GM21360 (cell line): ENCODE results near the gene CD52.
"Not testable (repeated sequence)": the region's sequence is repeated elsewhere in the genome, so short reads cannot be mapped to it uniquely, and the experiment has no call there.

Experiments used
- ATAC-seq: cut with Tn5 transposase; IDR thresholded peaks from one replicate; pipeline ENCODE4 v1.9.1; 2021; ENCODE audit warnings: mild to moderate bottlenecking, moderate library complexity; ENCODE audit not compliant: unreplicated experiment

Gene CD52

DNA sequence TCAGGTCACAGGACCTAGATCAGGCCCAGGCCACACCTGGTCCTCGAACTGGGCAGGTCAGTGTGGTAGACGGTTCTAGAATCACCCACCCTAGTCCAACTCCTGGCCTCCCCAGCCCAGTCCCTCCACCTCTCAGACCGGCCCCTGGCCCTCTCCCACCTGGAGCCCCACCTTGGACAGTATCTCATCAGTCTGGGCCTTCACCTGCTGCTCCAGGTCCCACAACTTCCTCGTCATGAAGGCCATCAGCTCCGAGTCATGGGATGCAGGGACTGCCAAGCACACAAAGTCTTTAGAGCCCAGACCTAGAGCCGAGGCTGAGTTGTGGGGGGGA, 20.0 kb upstream of the CD52 start:
- ATAC-seq = no peak

DNA sequence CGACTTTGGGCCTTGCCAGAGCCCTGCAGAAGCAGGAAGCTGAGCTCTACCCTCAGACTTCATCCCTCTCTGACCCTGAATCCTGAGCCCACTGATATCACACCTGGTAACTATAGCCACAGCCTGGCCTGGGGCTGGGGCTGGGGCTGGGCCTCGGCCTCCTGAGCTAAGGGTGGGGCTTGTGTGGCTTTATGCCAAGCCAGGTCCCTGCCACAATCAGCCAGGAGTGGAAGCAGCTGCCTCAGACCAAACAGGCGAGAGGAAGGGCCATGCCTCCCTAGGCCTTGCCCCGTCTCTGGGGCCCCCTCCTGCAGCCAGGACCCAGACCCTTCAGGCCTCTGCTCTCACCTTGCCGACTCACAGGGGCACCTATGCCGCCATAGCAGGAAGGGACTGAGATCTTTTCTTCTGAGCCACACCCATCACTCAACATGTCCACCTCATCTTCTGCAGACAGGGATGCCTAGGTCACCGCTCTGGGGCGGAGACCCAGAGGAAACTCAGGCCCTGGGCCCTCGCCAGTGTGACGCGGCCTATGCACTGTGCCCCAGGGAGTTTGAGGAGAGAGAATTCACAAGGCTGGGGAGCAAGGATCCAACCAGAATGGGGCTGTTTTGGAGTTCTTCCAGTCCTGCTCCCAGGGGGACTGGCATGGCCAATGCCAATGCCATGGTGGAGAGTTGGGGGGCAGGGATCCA, 17.0 kb upstream of the CD52 start:
- no peak for ATAC-seq

DNA sequence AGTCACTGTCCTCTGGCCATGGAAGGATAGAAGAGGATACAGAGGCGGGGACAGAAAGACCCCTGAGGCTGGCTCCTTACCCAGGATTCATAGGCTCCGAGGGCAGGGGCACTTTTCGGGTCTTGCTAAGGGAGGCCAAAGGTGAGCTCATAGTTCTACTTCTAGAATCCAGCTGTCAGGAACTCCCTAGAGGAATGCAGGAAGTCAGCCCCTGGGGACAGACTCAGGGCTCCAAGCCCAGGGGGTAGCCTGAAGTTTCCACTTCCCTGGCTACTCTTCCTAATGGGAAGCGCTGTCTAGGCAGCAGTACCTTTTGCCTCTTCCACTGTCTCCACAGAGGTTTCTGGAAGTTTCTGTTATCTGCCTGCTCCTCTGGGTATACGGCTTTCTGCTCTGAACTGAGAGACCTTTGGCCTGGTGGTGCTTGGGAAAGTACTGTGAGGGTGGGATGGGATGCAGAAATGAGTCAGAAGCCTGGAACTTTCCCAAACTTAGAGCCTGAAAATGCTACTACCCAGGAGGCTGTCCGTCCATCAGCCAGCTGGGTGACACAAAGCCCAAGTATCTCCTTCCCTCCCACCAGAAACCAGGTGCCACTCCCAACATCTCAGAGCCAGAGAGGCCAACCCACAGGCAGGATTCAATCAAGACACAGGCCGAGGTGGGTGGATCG, 14.9 kb upstream of the CD52 start:
- no peak for ATAC-seq

- ATAC-seq = peak; percentile 8
These were observed 12.0 kb upstream of the CD52 start for GRCh38 chr1:26305667-26306289.

- ATAC-seq = peak; percentile 96
These were observed 11.2 kb upstream of the CD52 start, which contains the start of gene UBXN11 for GRCh38 chr1:26306290-26307229. Gene UBXN11, minus strand, starts transcription at chr1:26306636. Its CDS starts 3,753 bp downstream, at chr1:26302883.

DNA sequence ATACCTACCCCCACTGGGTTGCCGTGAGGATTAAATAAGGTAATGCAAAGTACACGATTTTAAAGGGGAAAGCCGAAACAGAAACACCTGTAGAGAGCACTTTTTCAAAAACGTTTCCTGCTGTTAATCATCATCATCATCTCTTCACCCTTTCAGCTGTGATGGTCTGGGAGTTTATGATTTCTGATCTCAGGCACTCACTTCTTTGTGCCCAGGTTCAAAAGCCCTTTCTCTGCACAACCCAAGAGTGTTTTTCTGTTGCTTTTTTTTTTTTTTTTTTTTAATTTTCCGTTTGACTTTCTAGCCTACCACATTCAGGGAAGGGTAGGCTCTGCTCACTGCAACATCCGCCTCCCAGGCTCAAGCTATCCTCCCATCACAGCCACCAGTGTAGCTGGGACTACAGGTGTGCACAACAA, 10.4 kb upstream of the CD52 start:
- no peak for ATAC-seq

GRCh38 chr1:26307966-26308899, 9.5 kb upstream of the CD52 start:
- ATAC-seq = not testable (repeated sequence)

GRCh38 chr1:26314501-26314900, 3.3 kb upstream of the CD52 start:
- no peak for ATAC-seq

DNA sequence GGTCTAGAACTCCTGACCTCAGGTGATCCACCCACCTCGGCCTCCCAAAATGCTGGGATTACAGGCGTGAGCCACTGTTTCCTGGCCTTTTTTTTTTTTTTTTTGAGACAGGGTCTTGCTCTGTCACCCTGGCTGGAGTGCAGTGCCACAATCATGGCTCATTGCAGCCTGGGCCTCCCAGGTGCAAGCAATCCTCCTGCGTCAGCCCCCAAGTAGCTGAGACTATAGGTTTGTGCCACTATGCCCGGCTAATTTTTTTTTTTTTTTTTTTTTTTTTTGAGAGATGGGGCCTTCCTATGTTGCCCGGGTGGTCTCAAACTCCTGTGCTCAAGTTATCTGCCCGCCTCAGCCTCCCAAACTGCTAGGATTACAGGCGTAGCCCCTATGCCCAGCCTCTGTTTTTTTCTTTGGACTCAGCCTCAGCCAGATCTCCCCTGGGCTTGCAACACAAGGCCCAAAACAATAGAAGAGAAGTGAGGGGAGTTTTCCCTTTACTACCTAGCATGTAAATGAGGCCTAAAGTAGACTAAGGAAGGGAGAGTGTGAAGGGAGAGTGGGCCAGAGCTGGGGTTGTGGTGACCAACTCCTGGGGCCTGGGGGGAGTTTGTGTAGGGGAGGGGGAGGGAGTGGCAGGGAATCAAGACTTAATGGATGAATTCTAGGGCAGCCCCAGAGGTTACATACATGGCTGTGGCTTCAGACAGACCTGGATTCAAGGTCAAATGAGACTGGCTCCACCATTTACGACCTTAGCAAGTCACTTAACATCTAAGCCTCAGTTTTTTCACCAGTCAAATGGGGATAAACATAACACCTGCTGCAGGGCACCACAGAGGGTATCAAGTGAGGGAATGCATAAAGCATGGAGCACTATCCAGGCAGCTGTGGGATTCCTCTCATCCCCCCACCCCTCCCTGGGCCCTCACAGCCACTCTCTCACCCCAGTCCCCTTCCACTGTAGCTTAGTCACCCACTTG, 1.6 kb upstream of the CD52 start:
- ATAC-seq = no peak

GRCh38 chr1:26317146-26317545, 612 bp upstream of the CD52 start:
- no peak for ATAC-seq

DNA sequence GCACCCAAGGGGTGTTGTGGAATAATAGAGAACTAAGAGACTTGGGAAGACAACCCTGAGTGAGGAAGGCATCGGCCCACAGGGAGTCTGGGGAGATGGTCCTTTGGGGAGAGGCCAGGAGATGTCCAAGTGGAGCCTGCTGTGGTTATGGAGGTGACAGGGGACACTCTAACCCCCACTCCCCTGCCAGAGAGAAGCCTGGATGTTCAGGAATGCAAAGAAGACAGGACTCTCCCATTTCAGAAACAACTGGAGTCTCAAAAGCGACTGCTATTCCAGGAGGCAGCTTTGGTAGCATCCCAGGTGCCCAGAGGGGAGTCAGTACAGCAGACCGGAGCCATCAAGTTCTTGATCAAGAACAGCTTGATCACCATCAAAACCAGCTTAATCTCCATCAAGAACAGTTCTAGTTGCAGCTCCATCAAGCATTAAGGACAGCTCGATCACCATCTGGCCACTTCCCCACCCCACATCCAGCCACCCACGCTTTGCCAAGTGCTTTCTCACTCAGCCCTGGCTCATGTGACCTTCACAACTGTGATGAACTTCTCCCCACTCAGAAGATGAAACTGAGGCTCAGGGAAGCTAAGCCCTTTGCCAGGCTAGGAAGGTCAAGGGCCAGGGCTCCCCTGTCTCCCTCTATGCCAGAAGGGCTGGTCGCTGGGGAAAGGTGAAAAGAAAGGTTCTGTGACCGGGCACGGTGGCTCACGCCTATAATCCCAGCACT, 743 bp downstream of the CD52 start:
- no peak for ATAC-seq

DNA sequence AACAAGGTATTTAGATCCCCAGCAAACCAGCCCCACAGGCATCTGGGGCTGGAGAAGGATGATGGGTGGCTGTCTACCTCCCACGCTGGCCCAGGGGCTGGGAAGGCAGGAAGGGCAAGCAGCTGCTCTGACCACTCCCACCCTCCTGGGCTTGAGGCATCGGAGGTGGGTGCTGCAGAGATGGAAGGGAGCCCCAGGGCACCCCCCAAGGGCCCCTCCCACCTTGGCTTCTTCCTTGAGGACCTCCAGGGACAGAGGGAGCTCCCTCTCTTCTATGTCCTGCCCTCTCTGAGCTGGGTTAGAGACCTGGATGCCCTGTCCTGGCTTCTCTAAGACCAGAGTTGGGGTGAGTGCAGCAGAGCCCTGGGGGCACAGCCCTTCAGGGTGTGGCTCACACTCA, 3.1 kb downstream of the CD52 start:
- no peak for ATAC-seq

DNA sequence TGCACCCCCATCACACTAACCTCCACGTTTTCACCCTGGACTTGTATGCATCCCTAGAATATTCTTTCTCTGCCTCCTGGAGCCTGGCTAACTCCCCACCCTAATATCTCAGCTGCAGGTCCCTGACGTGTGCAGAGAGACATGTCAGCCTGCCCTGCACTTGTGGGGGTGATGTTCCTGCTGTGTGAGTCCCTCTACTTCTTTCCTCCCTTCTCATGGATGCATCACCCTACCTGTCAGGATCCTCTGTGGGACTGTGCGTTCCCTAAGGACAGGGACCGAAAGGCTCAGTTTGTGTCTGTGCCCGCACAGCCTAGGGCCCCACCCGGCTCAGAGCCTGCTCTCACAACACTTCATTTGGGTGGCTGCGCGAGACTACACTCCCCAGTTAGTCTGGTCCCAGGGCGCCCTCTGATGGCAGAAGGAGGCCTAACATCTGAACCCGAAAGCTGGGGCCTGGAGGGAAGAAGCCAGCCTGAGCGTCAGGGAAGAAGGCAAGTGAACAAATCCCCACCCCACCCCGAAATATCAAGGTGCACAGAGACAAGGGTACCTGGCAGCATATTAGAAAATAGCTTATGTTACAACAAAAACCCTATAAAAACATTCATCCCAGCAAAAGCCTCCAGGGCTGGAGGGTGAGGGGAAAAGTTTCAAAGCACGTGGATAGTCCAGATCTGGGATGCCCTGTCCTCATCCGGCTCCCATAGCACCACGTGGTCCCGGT, 3.7 kb downstream of the CD52 start:
- no peak for ATAC-seq

DNA sequence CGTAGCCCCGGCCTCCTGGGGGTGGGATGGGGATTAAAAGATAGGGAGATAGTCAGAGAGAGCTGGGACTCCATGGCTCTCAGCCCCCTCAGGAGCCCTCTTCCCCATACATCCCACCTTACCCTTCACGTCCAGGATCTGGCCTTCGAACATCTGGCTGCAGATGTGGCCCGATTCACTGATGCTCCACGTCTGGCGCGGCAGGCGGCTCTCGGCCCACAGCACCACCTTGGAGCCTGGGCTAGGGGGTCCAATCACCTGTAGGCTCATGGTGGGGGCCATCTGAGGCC, 4.2 kb downstream of the CD52 start:
- ATAC-seq = no peak

GRCh38 chr1:26323382-26323781, 5.6 kb downstream of the CD52 start:
- ATAC-seq = no peak

- ATAC-seq = no peak
These were observed 6.8 kb downstream of the CD52 start for GRCh38 chr1:26324550-26324949.

- no peak for ATAC-seq
These were observed 10.2 kb downstream of the CD52 start for GRCh38 chr1:26327956-26328362.

GRCh38 chr1:26328597-26328996, 10.8 kb downstream of the CD52 start:
- ATAC-seq = no peak
